ENCODE results near the gene SOX30. TPM values are rescaled to one million over a fixed set of nuclear protein-coding genes. Genes with fewer than 3 reads are reported as not detected.

Gene SOX30
- total RNA-seq, 1 donor: under 0.01 TPM

DNA sequence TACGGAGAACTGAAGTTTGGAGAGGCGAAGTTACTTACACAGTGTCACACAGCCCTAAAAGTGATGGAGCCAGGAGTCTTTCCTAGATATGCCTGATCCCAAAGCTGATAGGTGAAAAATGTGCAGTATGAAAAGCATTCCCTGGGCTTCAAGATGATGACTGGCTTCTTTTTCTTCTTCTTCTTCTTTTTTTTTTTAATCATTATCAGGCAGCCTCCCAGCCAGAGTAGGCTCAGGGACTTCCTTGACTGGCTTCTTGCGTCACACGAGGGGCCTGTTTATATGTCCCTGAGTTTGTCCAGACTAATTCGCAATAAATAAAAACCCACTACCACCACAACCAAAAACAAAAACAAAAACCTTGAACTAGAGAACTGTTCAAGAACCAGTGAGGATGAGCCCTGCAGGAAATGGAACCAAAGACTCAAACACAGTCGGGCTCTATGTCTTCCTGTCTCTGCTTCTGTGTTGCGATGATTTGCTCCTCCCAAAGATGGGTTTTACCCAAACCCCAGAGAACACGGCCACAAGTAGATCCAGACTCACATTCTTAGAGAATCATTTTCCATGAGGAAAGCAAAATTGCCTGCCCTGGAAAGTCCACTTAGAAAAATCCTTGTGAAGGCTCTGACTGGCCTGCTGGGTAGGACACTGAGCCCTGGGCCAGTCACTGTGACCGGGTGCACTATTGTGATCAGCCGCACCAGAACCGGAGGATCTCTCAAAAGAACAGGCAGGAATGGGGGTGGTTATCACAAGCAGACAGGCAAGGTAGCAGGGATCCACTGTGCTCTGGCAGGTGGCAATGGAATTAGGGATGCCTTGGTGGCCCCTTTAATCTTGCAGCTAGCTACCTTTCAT lies 38.6 kb downstream of the SOX30 start:
- H3K4me3 ChIP-seq (ENCODE audit: low read depth, low read length): no peak overlapping the region
- TF ChIP-seq, protein P1, sequence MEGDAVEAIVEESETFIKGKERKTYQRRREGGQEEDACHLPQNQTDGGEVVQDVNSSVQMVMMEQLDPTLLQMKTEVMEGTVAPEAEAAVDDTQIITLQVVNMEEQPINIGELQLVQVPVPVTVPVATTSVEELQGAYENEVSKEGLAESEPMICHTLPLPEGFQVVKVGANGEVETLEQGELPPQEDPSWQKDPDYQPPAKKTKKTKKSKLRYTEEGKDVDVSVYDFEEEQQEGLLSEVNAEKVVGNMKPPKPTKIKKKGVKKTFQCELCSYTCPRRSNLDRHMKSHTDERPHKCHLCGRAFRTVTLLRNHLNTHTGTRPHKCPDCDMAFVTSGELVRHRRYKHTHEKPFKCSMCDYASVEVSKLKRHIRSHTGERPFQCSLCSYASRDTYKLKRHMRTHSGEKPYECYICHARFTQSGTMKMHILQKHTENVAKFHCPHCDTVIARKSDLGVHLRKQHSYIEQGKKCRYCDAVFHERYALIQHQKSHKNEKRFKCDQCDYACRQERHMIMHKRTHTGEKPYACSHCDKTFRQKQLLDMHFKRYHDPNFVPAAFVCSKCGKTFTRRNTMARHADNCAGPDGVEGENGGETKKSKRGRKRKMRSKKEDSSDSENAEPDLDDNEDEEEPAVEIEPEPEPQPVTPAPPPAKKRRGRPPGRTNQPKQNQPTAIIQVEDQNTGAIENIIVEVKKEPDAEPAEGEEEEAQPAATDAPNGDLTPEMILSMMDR (IDR thresholded peaks at IDR 0.05; ENCODE audit: insufficient read depth, low read depth, low read length): no peak
- peak; percentile 48 for DNase-seq (ENCODE audit: low read depth)

DNA sequence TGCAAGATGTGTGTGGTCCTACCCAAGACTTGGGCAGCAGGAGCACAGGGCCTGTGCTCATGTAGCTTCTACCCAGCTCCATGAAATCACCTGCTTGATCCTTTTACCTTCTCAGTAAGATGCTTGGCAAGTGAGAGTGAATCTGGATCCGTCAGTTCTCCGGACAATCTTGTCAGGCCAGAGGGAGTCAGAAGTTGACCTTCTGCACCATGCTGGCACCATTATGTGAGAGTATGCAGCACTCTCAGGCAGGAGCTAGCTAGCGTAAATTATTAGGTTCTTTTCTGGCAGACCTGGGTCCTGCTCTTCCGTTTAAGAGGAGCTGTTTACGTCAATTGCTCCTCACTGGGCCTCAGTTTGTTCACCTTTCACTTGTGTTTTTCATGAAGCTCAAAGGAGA lies 39.7 kb downstream of the SOX30 start:
- TF ChIP-seq, protein P1 (IDR thresholded peaks at IDR 0.05; ENCODE audit: insufficient read depth, low read depth, low read length): no peak
- DNase-seq (ENCODE audit: low read depth): no peak
- no peak overlapping the region for H3K4me3 ChIP-seq (ENCODE audit: low read depth, low read length)

DNA sequence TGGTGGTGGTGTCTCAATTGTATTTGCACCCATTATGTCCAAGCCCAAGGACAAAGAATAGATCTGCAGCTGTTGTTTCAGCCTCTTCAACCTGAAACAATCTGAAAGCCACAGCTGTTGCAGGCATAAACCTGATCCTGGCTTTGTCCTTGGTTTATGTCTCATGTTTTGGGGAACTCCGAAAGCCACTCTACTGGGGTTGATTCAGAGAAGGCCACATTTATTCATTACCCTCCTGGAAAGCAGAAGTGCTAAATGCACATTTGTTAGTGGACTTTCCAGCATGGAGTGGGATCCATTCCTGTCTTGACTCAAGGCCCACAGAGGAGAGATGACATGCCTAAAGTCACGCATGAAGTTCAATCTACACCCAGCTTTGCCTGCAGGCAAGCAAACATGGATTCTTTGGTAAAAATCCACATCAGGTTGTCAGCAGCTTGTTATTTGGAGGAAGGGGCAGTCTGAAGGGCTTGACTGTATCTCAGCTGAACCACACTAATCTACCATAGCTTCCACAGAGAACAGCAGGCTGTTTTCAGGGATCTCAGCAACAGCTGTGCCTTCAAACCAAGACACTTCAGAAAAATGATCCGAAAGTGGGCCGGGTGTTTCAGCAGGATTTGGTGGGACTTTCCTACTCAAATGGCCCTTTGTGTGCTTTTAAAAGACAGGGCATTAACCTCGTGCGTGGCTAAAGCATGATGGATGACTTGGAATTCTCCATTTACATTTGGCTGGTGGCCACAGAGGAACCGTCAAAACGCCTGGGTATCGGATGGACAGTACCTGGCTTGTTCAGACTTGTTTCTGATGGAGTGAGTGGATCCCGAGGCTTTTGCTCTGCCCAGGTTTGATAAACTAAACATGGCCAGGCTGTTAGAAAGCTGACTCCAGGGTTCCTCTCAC lies 40.4 kb downstream of the SOX30 start:
- TF ChIP-seq, protein P1 (IDR thresholded peaks at IDR 0.05; ENCODE audit: insufficient read depth, low read depth, low read length): no peak
- DNase-seq (ENCODE audit: low read depth): no peak
- no peak overlapping the region for H3K4me3 ChIP-seq (ENCODE audit: low read depth, low read length)

GRCh38 chr5:157610990-157611389 lies 41.2 kb downstream of the SOX30 start:
- no peak for DNase-seq (ENCODE audit: low read depth)
- TF ChIP-seq, protein P1 (IDR thresholded peaks at IDR 0.05; ENCODE audit: insufficient read depth, low read depth, low read length): no peak
- H3K4me3 ChIP-seq (ENCODE audit: low read depth, low read length): no peak overlapping the region

GRCh38 chr5:157608972-157609565 lies 43.2 kb downstream of the SOX30 start:
- TF ChIP-seq, protein P1 (IDR thresholded peaks at IDR 0.05; ENCODE audit: insufficient read depth, low read depth, low read length): no peak
- H3K4me3 ChIP-seq (ENCODE audit: low read depth, low read length): no peak overlapping the region
- DNase-seq (ENCODE audit: low read depth): no peak

GRCh38 chr5:157607371-157608161 lies 44.7 kb downstream of the SOX30 start:
- TF ChIP-seq, protein P1 (IDR thresholded peaks at IDR 0.05; ENCODE audit: insufficient read depth, low read depth, low read length): no peak
- DNase-seq (ENCODE audit: low read depth): peak; percentile 73
- H3K4me3 ChIP-seq (ENCODE audit: low read depth, low read length): no peak overlapping the region

All from fibroblast of villous mesenchyme (primary cell).